Thyroid gland (tissue), 4 donors: ENCODE measurements around the gene CCHCR1. TPM values are rescaled to one million over a fixed set of nuclear protein-coding genes. Genes with fewer than 3 reads are reported as not detected.
A peak's percentile ranks its signal among the peaks of the same experiment; 100 is the strongest.

Experiments used
- DNase-seq, 2 donors: peaks; one replicate each; pipeline ENCODE4 v3.0.0-alpha.2; 2019
- H3K27ac ChIP-seq, 3 donors: fragments of 200-600 bp; sonication (generic); 1 replicate in 2 of 3; 2 replicates in 1 of 3; pipeline ENCODE4 v1.5.1; 2016 to 2019; ENCODE audit warnings: mild to moderate bottlenecking in 1 of 3, moderate library complexity in 1 of 3
- H3K27me3 ChIP-seq: fragments of 200-600 bp; sonication (generic); one replicate; pipeline ENCODE4 v1.5.1; 2019
- H3K36me3 ChIP-seq, 2 donors: fragments of 200-600 bp; sonication (generic); one replicate each; pipeline ENCODE4 v1.5.1; 2016 to 2019
- H3K4me1 ChIP-seq, 2 donors: fragments of 200-600 bp; sonication (generic); one replicate each; pipeline ENCODE4 v1.5.1; 2017 to 2019
- H3K4me3 ChIP-seq, 3 donors: fragments of 200-600 bp; sonication (generic); replicated peaks in 1 of 3; 1 replicate in 2 of 3; 2 replicates in 1 of 3; pipeline ENCODE4 v1.5.1; 2016; ENCODE audit warnings: mild to moderate bottlenecking in 1 of 3
- H3K9me3 ChIP-seq: fragments of 200-600 bp; sonication (generic); one replicate; pipeline ENCODE4 v1.5.1; 2017
- POLR2A ChIP-seq, 2 donors: fragments of 450-650 bp; IDR thresholded peaks; one replicate each; pipeline ENCODE4 v1.6.1; 2017; ENCODE audit warnings: antibody characterized with exemption in 2 of 2, mild to moderate bottlenecking in 2 of 2, moderate library complexity in 1 of 2
- WGBS, 2 donors: methylation state at CpG; one replicate each; pipeline ENCODE4 v1.1.5; 2017; 5-methylcytosine and 5-hydroxymethylcytosine counted together
- intact Hi-C: fragments of 100-400 bp; cut with DNase I; formaldehyde crosslinking; loops from one replicate; pipeline ENCODE4 v1.15.1; 2023
- total RNA-seq, 4 donors: library from RNA; depleted of rRNA; stranded (reverse); fragments of >200 nt; gene quantifications; one replicate each; pipeline ENCODE4 v1.2.3, GENCODE V29; 2016
- TF ChIP-seq, protein P1 (sequence below), 6 experiments: fragments of 200-600 bp in 3 of 6; fragments of 450-650 bp in 3 of 6; sonication (generic) in 3 of 6; IDR thresholded peaks; one replicate each; pipeline ENCODE4 v1.5.1; 2016 to 2019; ENCODE audit warnings: antibody characterized with exemption in 6 of 6, mild to moderate bottlenecking in 2 of 6, inconsistent platforms in 1 of 6, moderate library complexity in 1 of 6

CCHCR1 gene, protein sequence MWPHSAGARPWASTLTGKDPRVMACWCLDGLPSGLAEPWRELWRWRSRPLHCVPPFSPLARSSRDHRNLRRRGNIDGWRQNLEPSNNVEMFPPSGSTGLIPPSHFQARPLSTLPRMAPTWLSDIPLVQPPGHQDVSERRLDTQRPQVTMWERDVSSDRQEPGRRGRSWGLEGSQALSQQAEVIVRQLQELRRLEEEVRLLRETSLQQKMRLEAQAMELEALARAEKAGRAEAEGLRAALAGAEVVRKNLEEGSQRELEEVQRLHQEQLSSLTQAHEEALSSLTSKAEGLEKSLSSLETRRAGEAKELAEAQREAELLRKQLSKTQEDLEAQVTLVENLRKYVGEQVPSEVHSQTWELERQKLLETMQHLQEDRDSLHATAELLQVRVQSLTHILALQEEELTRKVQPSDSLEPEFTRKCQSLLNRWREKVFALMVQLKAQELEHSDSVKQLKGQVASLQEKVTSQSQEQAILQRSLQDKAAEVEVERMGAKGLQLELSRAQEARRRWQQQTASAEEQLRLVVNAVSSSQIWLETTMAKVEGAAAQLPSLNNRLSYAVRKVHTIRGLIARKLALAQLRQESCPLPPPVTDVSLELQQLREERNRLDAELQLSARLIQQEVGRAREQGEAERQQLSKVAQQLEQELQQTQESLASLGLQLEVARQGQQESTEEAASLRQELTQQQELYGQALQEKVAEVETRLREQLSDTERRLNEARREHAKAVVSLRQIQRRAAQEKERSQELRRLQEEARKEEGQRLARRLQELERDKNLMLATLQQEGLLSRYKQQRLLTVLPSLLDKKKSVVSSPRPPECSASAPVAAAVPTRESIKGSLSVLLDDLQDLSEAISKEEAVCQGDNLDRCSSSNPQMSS
- total RNA-seq = 10 to 100 TPM; 15.8 to 20.0 (median 17.0) TPM

DNA sequence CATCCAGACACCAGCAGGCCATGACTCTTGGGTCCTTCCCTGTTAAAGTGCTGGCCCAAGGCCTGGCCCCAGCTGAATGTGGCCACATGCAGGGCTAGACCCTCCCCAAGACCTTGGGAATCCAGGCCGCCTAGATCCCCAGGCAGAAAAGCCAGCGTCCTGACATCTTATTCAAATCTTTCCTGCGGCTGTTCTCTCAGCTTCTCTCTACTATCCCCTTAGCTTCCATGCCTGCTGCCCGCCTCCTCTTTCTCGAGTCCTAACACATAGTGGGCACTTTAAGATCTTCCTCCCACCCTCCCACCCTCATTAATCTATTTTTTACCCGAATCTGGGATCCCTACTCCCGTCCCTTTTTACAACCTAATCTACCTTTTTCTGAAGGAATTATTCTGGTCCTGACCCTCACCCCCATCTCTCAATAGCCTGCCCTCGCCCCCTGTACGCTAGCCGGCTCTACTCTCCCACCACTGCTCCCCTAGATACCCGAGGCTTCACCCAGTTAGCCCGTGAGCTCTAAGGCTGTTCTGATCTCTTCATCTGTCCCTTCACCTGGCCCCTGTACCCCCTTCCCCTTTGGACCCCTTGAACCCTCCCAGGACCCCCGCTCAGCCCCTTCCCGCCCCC, at the start of gene CCHCR1:
Gene CCHCR1 (minus strand): TSS at position 290 of the 627 bp plus-strand sequence. CDS start 202 bp downstream, at position 88.
- no peaks in the 10 kb centered on the region for H3K27me3 ChIP-seq
- TF ChIP-seq, protein P1, sequence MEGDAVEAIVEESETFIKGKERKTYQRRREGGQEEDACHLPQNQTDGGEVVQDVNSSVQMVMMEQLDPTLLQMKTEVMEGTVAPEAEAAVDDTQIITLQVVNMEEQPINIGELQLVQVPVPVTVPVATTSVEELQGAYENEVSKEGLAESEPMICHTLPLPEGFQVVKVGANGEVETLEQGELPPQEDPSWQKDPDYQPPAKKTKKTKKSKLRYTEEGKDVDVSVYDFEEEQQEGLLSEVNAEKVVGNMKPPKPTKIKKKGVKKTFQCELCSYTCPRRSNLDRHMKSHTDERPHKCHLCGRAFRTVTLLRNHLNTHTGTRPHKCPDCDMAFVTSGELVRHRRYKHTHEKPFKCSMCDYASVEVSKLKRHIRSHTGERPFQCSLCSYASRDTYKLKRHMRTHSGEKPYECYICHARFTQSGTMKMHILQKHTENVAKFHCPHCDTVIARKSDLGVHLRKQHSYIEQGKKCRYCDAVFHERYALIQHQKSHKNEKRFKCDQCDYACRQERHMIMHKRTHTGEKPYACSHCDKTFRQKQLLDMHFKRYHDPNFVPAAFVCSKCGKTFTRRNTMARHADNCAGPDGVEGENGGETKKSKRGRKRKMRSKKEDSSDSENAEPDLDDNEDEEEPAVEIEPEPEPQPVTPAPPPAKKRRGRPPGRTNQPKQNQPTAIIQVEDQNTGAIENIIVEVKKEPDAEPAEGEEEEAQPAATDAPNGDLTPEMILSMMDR (IDR thresholded peaks at IDR 0.05) = no peak
- TF ChIP-seq POLR2A (IDR thresholded peaks at IDR 0.05) = no peak
- intact Hi-C loops = no loop called here
- WGBS, 2 donors = 7 to 9% methylated on average over 14 of the region's 14 CpGs
- no peaks in the 10 kb centered on the region for H3K9me3 ChIP-seq
- H3K27ac ChIP-seq = peak within 1 kb of the TSS in 2 of 3 donors; percentile 42 to 65
- H3K4me3 ChIP-seq = peak within 1 kb of the TSS; percentile 27 to 54 (median 51)
- peaks cover 8 to 24% of the 10 kb centered on the region in 2 donors for H3K4me1 ChIP-seq
- peaks cover 0 to 3% of the 10 kb centered on the region in 2 donors for H3K36me3 ChIP-seq
- no peak for DNase-seq

DNA sequence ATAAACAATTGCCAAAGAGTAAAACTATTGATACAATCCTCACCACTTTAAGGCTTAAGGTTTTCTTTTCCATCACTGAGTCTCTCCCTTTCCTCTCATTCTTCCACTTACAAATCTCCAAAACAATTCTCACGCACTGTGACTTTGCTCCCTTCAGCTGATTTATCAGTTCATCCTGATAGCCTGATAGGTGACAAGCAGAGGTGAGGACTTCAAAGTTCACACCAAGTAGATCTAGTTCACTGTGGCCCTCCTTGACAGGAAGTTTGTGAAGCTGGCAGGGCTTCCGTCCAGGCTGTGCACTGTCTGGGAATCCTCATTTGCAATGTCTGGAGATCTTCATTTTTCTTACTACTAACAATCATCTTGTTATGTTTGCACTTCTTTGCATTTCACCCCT, 48.0 kb upstream of the CCHCR1 start:
- Histone ChIP-seq H3K9me3 (no peaks in the 10 kb centered on the region), H3K4me1 (peaks cover 0 to 19% of the 10 kb centered on the region in 2 donors), H3K27ac (no peak overlapping the region), H3K36me3 (no peaks in the 10 kb centered on the region), H3K4me3 (no peak overlapping the region), H3K27me3 (no peaks in the 10 kb centered on the region)
- 63 to 68% methylated on average over 2 of the region's 2 CpGs for WGBS, 2 donors
- intact Hi-C loops = no loop called here
- no peak for TF ChIP-seq POLR2A (IDR thresholded peaks at IDR 0.05)
- TF ChIP-seq, protein P1 (IDR thresholded peaks at IDR 0.05) = no peak
- DNase-seq = no peak

DNA sequence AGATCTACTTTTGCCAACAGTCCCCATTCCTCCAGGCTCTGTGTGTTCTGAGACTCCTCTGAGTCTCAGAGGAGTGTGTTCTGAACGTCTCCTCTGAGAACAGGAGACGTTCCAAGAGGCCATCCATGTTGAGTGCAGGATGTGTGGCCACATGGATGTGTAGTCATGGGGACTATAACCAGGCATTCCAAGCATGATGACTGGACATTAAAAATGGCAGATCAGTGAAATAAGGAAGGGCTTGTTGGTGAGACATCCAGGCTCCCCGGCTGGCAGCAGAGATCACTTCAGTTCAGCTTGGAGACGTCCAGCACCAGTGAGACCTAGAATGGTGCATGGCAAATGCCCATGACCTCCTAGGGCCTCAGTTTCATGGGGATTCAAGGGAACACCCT, 47.1 kb upstream of the CCHCR1 start:
- TF ChIP-seq POLR2A (IDR thresholded peaks at IDR 0.05) = no peak
- TF ChIP-seq, protein P1 (IDR thresholded peaks at IDR 0.05) = no peak
- intact Hi-C loops = no loop called here
- Histone ChIP-seq H3K27ac (no peak overlapping the region), H3K9me3 (no peaks in the 10 kb centered on the region), H3K4me3 (no peak overlapping the region), H3K27me3 (no peaks in the 10 kb centered on the region), H3K4me1 (peaks cover 0 to 19% of the 10 kb centered on the region in 2 donors), H3K36me3 (no peaks in the 10 kb centered on the region)
- DNase-seq = no peak
- 67 to 77% methylated on average over 4 of the region's 4 CpGs for WGBS, 2 donors

DNA sequence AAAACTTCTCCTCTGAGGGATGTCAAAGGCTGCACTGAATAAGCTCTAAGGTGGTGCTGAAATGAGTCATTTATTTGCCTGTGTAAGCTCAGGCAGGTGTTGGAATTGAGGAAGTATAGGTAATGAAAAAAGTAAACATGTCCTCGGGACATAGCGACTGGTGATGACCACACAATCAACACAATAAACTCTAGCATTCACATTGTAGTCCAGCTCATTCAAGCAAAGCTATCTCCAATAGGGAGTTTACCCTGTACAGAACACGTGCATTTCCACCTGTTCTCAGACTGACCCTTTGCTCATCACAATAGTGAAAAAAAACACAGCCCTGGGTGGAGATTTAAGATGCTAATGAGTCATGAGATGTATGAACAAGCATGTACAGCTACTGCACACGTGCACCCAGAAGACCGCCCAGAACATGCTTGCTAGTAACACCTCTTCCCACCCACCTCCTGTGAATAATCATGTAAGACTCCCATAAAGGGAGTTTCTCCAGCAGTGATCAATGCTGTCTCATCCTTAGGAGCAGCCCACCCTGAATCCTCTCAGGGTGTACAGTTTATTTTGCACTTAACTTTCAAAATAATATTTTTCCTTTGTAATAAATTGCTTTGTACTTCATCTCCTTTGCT, 45.9 kb upstream of the CCHCR1 start:
- Histone ChIP-seq H3K27me3 (no peaks in the 10 kb centered on the region), H3K36me3 (no peaks in the 10 kb centered on the region), H3K4me3 (peak overlapping the region in 1 of 3 donors; percentile 0), H3K9me3 (no peaks in the 10 kb centered on the region), H3K27ac (peak overlapping the region; percentile 61 to 88 (median 75)), H3K4me1 (peaks cover 0 to 26% of the 10 kb centered on the region in 2 donors)
- no peak for DNase-seq
- 34 to 52% methylated on average over 5 of the region's 5 CpGs for WGBS, 2 donors
- TF ChIP-seq, protein P1 (IDR thresholded peaks at IDR 0.05) = no peak
- TF ChIP-seq POLR2A (IDR thresholded peaks at IDR 0.05) = no peak
- intact Hi-C loops = no loop called here
